ENCODE measurements around the gene C5orf34.
"Not testable (repeated sequence)": the region's sequence is repeated elsewhere in the genome, so short reads cannot be mapped to it uniquely, and the experiment has no call there.

C5orf34 gene

GRCh38 chr5:43514816-43515677 lies at the start of gene C5orf34:
Gene C5orf34, minus strand, starts transcription at chr5:43515148. Its CDS starts 5,809 bp downstream, at chr5:43509339.
- peak; percentile 98 for DNase-seq (ENCODE audit: low spot score)

- DNase-seq (ENCODE audit: low spot score) = no peak
Observed at GRCh38 chr5:43564289-43564850, 49.4 kb upstream of the C5orf34 start.

- DNase-seq (ENCODE audit: low spot score) = peak; percentile 7
Observed at GRCh38 chr5:43563321-43563720, 48.4 kb upstream of the C5orf34 start.

GRCh38 chr5:43561356-43561755 lies 46.4 kb upstream of the C5orf34 start:
- peak; percentile 8 for DNase-seq (ENCODE audit: low spot score)

- no peak for DNase-seq (ENCODE audit: low spot score)
Observed at GRCh38 chr5:43560128-43560527, 45.2 kb upstream of the C5orf34 start.

- peak; percentile 93 for DNase-seq (ENCODE audit: low spot score)
Observed at GRCh38 chr5:43556857-43557542, 42.1 kb upstream of the C5orf34 start, which contains the start of gene PAIP1. Gene PAIP1, minus strand, starts transcription at chr5:43557077. Its CDS starts 231 bp downstream, at chr5:43556846.

GRCh38 chr5:43556607-43556856 lies 41.6 kb upstream of the C5orf34 start:
- DNase-seq (ENCODE audit: low spot score) = not testable (repeated sequence)

- DNase-seq (ENCODE audit: low spot score) = peak; percentile 78
Observed at GRCh38 chr5:43555895-43556606, 41.1 kb upstream of the C5orf34 start.

- no peak for DNase-seq (ENCODE audit: low spot score)
Observed at GRCh38 chr5:43554497-43554896, 39.5 kb upstream of the C5orf34 start.

- DNase-seq (ENCODE audit: low spot score) = no peak
Observed at GRCh38 chr5:43553381-43553780, 38.4 kb upstream of the C5orf34 start.

GRCh38 chr5:43551731-43552130 lies 36.8 kb upstream of the C5orf34 start:
- DNase-seq (ENCODE audit: low spot score) = no peak

GRCh38 chr5:43549272-43549671 lies 34.3 kb upstream of the C5orf34 start:
- not testable (repeated sequence) for DNase-seq (ENCODE audit: low spot score)

- DNase-seq (ENCODE audit: low spot score) = no peak
Observed at GRCh38 chr5:43548358-43548757, 33.4 kb upstream of the C5orf34 start.

GRCh38 chr5:43547532-43547931 lies 32.6 kb upstream of the C5orf34 start:
- DNase-seq (ENCODE audit: low spot score) = no peak

GRCh38 chr5:43543434-43543833 lies 28.5 kb upstream of the C5orf34 start:
- no peak for DNase-seq (ENCODE audit: low spot score)

- no peak for DNase-seq (ENCODE audit: low spot score)
Observed at GRCh38 chr5:43540746-43541145, 25.8 kb upstream of the C5orf34 start.

- DNase-seq (ENCODE audit: low spot score) = no peak
Observed at GRCh38 chr5:43536972-43537371, 22.0 kb upstream of the C5orf34 start.

GRCh38 chr5:43533646-43534045 lies 18.7 kb upstream of the C5orf34 start:
- DNase-seq (ENCODE audit: low spot score) = no peak

GRCh38 chr5:43530648-43531047 lies 15.7 kb upstream of the C5orf34 start:
- DNase-seq (ENCODE audit: low spot score) = no peak

- no peak for DNase-seq (ENCODE audit: low spot score)
Observed at GRCh38 chr5:43523662-43524072, 8.7 kb upstream of the C5orf34 start.

- DNase-seq (ENCODE audit: low spot score) = no peak
Observed at GRCh38 chr5:43520615-43521014, 5.7 kb upstream of the C5orf34 start.

- no peak for DNase-seq (ENCODE audit: low spot score)
Observed at GRCh38 chr5:43515678-43516048, 715 bp upstream of the C5orf34 start.

GRCh38 chr5:43514471-43514815 lies 505 bp downstream of the C5orf34 start:
- DNase-seq (ENCODE audit: low spot score) = peak; percentile 71

Measured in GM03348 (cell line).